DND-41 (cell line): ENCODE results near the gene NODAL.

ENCODE experiments used
- ATAC-seq: fragments of 200-7000 bp; cut with Tn5 transposase; 3 replicates; pipeline ENCODE4 v1.9.1; 2021; ENCODE audit warnings: low read depth; ENCODE audit not compliant: insufficient read depth
- DNase-seq: peaks from one replicate; pipeline ENCODE4 v3.0.0-alpha.2; 2020
- H2AFZ ChIP-seq: 2 replicates; pipeline ENCODE4 v1.6.0; 2012; ENCODE audit warnings: low read depth, low read length
- H3K27ac ChIP-seq: 2 replicates; pipeline ENCODE4 v1.5.1; 2012; ENCODE audit warnings: low read length, inconsistent platforms
- H3K27me3 ChIP-seq: fragments of 200-600 bp; sonication (generic); 2 replicates; pipeline ENCODE4 v1.6.0; 2012; ENCODE audit warnings: low read length, mild to moderate bottlenecking, inconsistent platforms; ENCODE audit not compliant: insufficient read depth, poor library complexity
- H3K36me3 ChIP-seq: 2 replicates; pipeline ENCODE4 v1.5.1; 2012; ENCODE audit warnings: low read length, inconsistent platforms; ENCODE audit not compliant: insufficient read depth
- H3K4me1 ChIP-seq: 2 replicates; pipeline ENCODE4 v1.5.1; 2012; ENCODE audit warnings: mild to moderate bottlenecking, low read length; ENCODE audit not compliant: insufficient read depth
- H3K4me2 ChIP-seq: 2 replicates; pipeline ENCODE4 v1.6.0; 2012; ENCODE audit warnings: mild to moderate bottlenecking, moderate library complexity, low read length, inconsistent platforms; ENCODE audit not compliant: insufficient read depth
- H3K4me3 ChIP-seq, 2 experiments: fragments of 200-600 bp in 1 of 2; shearing (Covaris generic) in 1 of 2; 2 replicates each; pipeline ENCODE4 v1.5.1; 2012 to 2016; ENCODE audit warnings: inconsistent platforms in 2 of 2, low read length in 2 of 2, mild to moderate bottlenecking in 2 of 2, low read depth in 1 of 2, moderate library complexity in 1 of 2
- H3K79me2 ChIP-seq: 2 replicates; pipeline ENCODE4 v1.6.0; 2012; ENCODE audit warnings: low read length, inconsistent platforms; ENCODE audit not compliant: insufficient read depth
- H3K9ac ChIP-seq: 2 replicates; pipeline ENCODE4 v1.6.0; 2012; ENCODE audit warnings: low read depth, mild to moderate bottlenecking, inconsistent platforms, low read length, moderate library complexity
- H3K9me3 ChIP-seq: 2 replicates; pipeline ENCODE4 v1.5.1; 2012; ENCODE audit warnings: low read length, moderate library complexity, mild to moderate bottlenecking, inconsistent platforms; ENCODE audit not compliant: insufficient read depth, severe bottlenecking
- H4K20me1 ChIP-seq: 2 replicates; pipeline ENCODE4 v1.6.0; 2012; ENCODE audit warnings: low read length; ENCODE audit not compliant: insufficient read depth
- CTCF ChIP-seq: IDR thresholded peaks from 2 replicates; pipeline ENCODE4 v1.5.1; 2012; ENCODE audit warnings: borderline replicate concordance, low read length, moderate library complexity, mild to moderate bottlenecking; ENCODE audit not compliant: poor library complexity, severe bottlenecking; ENCODE audit errors: extremely low read depth
- EZH2 ChIP-seq: IDR thresholded peaks from 3 replicates; pipeline ENCODE4 v1.6.1; 2012; ENCODE audit warnings: borderline replicate concordance, low read depth, mild to moderate bottlenecking, moderate library complexity, low read length, inconsistent platforms; ENCODE audit not compliant: severe bottlenecking

Gene NODAL

GRCh38 chr10:70448236-70448635 is 6.8 kb upstream of the NODAL start:
- Histone ChIP-seq H3K27me3 (no peaks in the 10 kb centered on the region), H2AFZ (no peak overlapping the region), H3K4me2 (no peak overlapping the region), H3K79me2 (no peaks in the 10 kb centered on the region), H3K9ac (no peak overlapping the region), H4K20me1 (no peaks in the 10 kb centered on the region; the same call in 1 of the 2 replicates), H3K36me3 (no peaks in the 10 kb centered on the region), H3K9me3 (no peaks in the 10 kb centered on the region), H3K4me1 (no peaks in the 10 kb centered on the region), H3K27ac (no peak overlapping the region), H3K4me3 (no peak overlapping the region)
- TF ChIP-seq EZH2 (no peak), CTCF (no peak)
- ATAC-seq = no peak
- DNase-seq = no peak

- ATAC-seq (no peak), DNase-seq (no peak)
- Histone ChIP-seq H3K4me2 (no peak overlapping the region), H3K9me3 (no peaks in the 10 kb centered on the region), H3K27me3 (no peaks in the 10 kb centered on the region), H2AFZ (no peak overlapping the region), H3K9ac (no peak overlapping the region), H3K36me3 (no peaks in the 10 kb centered on the region), H3K79me2 (no peaks in the 10 kb centered on the region), H3K27ac (no peak overlapping the region), H3K4me3 (no peak overlapping the region), H4K20me1 (no peaks in the 10 kb centered on the region; the same call in 1 of the 2 replicates), H3K4me1 (no peaks in the 10 kb centered on the region)
- TF ChIP-seq EZH2 (no peak), CTCF (no peak)
Measured at GRCh38 chr10:70445718-70446657, 4.5 kb upstream of the NODAL start.

- Histone ChIP-seq H3K27ac (no peak overlapping the region), H3K9ac (no peak overlapping the region), H3K4me1 (no peaks in the 10 kb centered on the region), H3K4me2 (no peak overlapping the region), H3K9me3 (no peaks in the 10 kb centered on the region), H3K4me3 (no peak overlapping the region), H4K20me1 (no peaks in the 10 kb centered on the region; the same call in 1 of the 2 replicates), H3K27me3 (no peaks in the 10 kb centered on the region), H3K36me3 (no peaks in the 10 kb centered on the region), H2AFZ (no peak overlapping the region), H3K79me2 (no peaks in the 10 kb centered on the region)
- DNase-seq (no peak), ATAC-seq (no peak)
- TF ChIP-seq EZH2 = no peak
Measured at GRCh38 chr10:70444744-70445143, 3.3 kb upstream of the NODAL start.

- H3K4me3 ChIP-seq = no peak overlapping the region
- no peaks in the 10 kb centered on the region; the same call in 1 of the 2 replicates for H4K20me1 ChIP-seq
- H3K9ac ChIP-seq = no peak overlapping the region
- H3K79me2 ChIP-seq = no peaks in the 10 kb centered on the region
- no peak overlapping the region for H3K27ac ChIP-seq
- H3K36me3 ChIP-seq = no peaks in the 10 kb centered on the region
- H3K4me1 ChIP-seq = no peaks in the 10 kb centered on the region
- H3K9me3 ChIP-seq = no peaks in the 10 kb centered on the region
- no peak for TF ChIP-seq CTCF
- no peak for TF ChIP-seq EZH2
- ATAC-seq = no peak
- H3K4me2 ChIP-seq = no peak overlapping the region
- no peaks in the 10 kb centered on the region for H3K27me3 ChIP-seq
- H2AFZ ChIP-seq = no peak overlapping the region
- no peak for DNase-seq
Measured at GRCh38 chr10:70442332-70442988, 979 bp upstream of the NODAL start.
